Measurements from ENCODE around the gene FFAR2.
"Not testable (repeated sequence)": the region's sequence is repeated elsewhere in the genome, so short reads cannot be mapped to it uniquely, and the experiment has no call there.

The FFAR2 gene

DNA sequence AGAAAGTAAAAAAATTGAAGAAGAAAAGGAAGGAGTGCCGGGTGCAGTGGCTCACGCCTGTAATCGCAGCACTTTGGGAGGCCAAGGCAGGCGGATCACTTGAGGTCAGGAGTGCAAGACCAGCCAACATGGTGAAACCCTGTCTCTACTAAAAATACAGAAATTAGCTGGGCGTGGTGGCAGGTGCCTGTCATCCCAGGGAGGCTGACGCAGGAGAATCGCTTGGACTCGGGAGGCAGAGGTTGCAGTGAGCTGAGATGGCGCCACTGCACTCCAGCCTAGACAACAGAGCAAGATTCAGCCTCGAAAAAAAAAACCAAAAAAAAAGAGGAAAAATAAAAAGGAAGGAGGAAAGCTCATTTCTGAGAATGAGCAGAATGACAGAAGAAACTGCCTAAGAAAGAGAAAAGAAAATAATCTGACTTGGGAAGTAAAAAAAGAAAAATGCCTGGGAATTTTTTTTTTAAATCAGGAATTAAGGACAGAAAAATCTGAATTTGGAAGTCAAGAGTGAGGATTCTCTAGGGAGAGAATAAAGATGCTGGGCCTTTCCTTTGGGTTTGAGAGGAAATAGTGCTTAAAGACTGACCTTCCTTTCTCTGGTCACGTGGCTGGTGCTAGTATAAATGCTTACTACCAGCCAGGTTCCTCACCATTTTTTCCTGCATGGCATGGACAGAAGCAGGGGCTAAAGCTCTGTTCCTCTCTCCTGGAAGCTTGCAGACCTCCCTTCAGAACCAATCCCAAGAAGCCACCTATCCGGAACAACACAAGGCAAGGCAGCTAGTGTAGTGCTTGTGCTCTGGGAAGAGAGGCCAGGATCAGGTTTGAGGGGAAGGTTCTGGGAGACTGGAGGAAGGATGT is at the start of gene FFAR2:
FFAR2 (plus strand) TSS at position 652 of the 864 bp plus-strand sequence. CDS start 1,458 bp downstream, outside the sequence.
- DNase-seq: no peak

- no peak for DNase-seq
Observed at GRCh38 chr19:35398570-35398969, 49.5 kb upstream of the FFAR2 start.

GRCh38 chr19:35399231-35399630 is 48.8 kb upstream of the FFAR2 start:
- no peak for DNase-seq

DNA sequence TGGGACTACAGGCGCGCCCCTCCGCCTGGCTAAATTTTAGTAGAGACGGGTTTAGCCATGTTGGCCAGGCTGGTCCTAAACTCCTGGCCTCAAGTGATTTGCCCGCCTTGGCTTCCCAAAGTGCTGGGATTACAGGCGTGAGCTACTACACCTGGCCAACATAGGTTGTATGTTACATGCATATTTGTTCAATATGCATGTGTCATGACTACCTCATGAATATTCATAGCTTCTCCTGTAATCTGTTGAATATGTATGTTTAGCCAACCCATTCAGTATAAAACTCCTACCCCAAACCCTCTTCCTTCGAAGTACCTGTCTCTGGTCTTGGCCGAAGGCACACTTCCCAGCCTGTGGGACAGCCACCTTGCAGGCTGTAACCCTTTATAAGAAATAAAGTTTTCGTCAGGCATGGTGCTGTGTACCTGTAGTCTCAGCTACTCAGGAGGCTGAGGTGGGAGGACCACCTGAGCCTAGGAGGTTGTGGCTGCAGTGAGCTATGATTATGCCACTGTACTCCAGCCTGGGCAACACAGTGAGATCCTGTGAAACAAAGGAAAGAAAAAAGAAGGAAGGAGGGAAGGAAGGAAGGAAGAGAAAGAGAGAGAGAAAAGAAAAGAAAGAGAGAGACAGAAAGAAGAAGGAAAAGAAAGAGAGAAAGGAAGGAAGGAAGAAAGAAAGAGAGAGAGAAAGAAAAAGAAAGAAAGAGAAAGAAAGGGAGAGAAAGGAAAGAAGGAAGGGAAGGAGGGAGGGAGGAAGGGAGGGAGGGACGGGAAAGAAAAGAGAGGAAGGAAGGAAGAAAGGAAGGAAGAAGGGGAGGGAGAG is 47.9 kb upstream of the FFAR2 start:
- DNase-seq: no peak

DNA sequence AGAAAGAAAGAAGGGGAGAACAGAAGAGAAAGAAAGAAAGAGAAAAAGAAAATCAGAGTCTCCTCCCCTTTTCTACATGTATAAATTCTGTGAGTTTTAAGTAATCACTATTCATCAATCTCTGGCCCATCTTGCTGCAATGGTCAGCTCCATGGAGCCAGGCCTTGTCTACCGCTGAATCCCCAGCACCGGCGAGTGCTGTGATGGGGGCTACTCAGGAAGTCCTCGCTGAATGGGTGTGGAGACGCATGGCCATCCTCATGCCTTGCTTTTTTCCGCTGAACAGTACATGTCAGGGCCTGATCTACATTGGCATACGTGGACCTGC is 47.3 kb upstream of the FFAR2 start:
- DNase-seq: no peak

GRCh38 chr19:35401416-35401815 is 46.6 kb upstream of the FFAR2 start:
- not testable (repeated sequence) for DNase-seq

DNA sequence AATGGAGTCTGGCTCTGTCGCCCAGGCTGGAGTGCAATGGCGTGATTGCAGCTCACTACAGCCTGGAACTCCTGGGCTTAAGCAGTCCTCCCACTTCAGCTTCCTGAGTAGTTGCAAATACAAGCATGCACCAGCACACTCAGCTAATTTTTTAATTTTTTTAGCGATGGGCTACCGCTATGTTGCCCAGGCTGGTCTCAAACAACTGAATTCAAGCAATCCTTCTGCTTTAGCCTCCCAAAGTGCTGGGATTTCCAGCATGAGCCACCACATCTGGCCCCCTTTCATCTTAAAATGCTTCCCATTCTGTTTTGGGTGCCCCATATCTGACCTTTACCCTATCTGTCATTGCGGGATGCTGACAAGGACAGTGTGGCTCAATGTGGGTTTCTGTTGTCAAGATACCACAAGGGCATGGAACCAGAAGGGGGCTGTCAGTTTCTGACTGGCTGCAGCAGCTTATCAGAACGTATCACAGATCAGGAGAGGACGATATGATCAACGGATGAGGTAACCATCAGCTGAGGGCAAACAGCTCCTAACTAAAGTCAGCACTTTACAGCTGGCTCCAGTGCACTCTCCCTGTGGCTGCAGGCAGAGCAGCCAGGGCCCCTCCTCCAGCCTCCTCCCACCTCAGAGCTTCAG is 44.8 kb upstream of the FFAR2 start:
- no peak for DNase-seq

DNA sequence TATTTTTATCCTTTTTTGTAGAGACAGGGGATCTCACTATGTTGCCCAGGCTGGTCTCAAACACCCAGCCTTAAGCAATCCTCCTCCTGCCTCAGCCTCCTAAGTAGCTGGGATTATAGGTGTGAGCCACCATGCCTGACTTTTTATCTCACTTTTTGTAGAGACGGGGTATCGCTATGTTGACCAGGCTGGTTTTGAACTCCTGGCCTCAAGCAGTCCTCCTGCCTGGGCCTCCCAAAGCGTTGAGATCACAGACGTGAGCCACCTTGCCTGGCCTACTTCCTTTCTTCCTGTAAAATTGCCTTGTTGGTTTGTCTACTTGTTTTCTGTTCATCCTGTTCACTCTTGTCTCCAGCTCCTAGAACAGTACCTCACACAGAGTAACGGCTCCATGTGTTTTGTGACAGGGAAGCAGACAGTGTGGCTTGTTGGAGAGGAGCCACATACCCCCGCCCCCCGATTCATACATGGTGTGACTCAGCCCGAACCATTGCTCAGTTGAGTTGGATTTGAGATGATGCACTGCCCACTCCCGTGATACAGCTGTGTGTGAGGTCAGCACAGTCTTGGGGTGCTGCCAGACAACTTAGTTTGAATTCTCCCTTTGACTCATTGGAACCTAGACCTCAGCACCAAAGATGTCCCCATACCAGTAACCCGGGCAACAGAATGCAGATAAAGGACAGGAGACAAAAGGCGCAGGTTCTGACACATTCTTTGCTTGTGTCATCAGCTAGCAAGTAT is 43.0 kb upstream of the FFAR2 start:
- no peak for DNase-seq

DNA sequence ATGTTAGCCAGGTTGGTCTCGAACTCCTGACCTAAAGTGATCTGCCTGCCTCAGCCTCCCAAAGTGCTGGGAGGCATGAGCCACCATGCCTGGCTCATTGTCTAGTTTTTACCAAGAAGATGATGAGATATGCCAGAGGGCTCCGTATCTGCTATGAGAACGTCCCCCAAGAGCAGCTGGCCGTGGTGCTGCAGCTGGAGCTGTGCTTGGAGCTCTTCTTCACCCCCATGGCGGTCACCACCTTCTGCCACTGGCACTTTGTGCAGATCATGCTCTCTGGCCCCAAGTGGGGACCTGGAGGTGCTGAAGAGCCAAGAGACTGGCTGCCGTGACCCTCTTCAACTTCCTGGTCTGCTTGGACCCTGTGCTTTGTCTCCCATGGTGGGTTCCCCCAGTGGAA is 40.4 kb upstream of the FFAR2 start:
- no peak for DNase-seq

GRCh38 chr19:35408284-35409171 is 39.5 kb upstream of the FFAR2 start:
- no peak for DNase-seq

GRCh38 chr19:35409191-35409590 is 38.9 kb upstream of the FFAR2 start:
- no peak for DNase-seq

DNA sequence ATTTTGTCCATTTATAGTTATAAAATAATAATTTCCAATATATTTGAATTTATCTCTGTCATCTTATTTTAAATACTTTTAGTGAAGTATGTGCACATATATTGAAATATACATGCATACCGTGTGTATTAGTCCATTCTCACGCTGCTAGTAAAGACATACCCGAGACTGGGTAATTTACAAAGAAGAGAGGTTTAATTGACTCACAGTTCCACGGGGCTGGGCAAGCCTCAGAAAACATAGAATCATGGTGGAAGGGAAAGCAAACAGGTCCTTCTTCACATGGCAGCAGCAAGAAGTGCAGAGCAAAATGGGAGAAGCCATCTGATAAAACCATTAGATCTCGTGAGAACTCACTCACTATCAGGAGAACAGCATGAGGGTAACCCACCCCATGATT is 37.6 kb upstream of the FFAR2 start:
- DNase-seq: no peak

GRCh38 chr19:35414442-35414841 is 33.6 kb upstream of the FFAR2 start:
- no peak for DNase-seq

GRCh38 chr19:35416331-35416730 is 31.7 kb upstream of the FFAR2 start:
- no peak for DNase-seq

DNA sequence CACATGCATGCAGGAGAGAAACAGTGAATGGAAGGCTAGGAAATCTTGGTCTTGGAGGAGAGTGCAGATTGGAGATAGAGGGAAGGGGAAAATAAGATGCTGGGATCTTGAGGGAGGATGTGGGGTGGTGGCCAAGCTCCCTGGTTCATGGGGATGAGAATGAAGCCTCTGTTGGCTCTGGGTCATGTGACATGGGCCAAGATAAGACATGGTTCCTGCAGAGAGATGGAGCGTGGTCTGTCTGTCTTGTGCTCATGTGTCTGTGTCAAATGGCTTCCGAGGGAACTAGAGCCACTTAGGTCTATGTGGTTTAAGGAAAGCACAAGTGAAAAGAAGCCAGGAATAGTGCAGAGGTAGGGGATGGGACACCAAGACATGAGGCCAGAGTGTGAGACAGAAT is 30.8 kb upstream of the FFAR2 start:
- no peak for DNase-seq

- no peak for DNase-seq
Observed at GRCh38 chr19:35417713-35418534, 30.1 kb upstream of the FFAR2 start.

DNA sequence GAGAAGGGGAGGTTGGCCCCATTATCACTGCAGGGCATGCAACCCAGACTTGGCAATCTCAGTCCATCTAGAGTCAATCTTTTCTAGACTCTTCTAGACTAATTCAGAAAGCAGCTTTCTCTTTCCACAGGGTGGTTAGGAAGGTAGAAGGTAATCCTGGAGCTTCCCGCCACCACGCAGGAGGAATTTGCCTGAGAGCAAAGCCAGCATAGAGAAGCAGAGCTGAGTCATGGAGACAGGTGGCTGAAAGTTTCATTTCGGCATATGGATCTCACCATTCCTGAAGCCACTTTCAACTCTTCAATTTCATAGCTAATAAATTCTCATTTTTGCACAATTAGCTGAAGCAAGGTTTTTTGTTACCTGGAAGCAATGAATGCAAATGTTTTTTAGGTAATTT is 29.0 kb upstream of the FFAR2 start:
- no peak for DNase-seq

- DNase-seq: no peak
Observed at GRCh38 chr19:35419805-35420204, 28.3 kb upstream of the FFAR2 start.

- no peak for DNase-seq
Observed at GRCh38 chr19:35421362-35421761, 26.7 kb upstream of the FFAR2 start.

DNA sequence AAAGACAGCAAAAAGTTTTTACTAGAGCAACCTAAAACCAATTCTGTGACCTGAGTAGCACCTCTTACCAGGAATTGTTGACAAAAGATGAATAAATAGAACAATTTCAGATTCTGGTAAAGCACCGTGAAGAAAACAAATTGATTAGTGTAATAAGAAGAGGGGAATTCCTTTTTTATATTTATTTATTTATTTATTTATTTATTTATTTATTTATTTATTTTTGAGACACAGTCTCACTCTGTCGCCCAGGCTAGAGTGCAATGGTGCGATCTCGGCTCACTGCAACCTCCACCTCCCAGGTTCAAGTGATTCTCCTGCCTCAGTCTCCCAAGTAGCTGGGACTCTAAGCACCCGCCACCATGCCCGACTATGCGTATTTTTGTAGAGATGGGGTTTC is 24.7 kb upstream of the FFAR2 start:
- DNase-seq: not testable (repeated sequence)

DNA sequence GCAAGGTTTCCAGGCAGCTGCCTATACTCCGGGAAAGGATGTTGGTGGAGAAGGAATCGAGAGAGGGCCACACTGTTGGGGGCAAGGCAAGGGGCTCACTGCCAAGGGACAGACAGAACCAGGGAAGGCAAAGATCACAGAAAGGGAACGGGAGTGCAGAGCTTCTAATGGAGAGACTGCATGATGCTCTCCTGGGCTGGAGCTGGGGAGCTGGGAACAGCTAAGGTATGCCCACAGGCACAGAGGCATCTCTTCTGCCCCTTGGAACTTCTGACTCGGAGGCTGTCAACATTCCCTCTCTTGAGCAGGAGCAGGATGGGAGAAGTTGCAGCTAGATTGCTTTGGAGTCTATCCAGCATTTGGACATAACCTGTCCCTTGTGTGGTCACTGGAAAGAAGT is 22.4 kb upstream of the FFAR2 start:
- DNase-seq: no peak
